ENCODE data around the gene DENND11.
"Not testable (repeated sequence)": the region's sequence is repeated elsewhere in the genome, so short reads cannot be mapped to it uniquely, and the experiment has no call there.

DENND11 gene

GRCh38 chr7:141693082-141693481, 8.9 kb downstream of the DENND11 start:
- H3K9ac ChIP-seq (ENCODE audit: low read depth, low read length) = no peak overlapping the region
- H3K4me3 ChIP-seq (ENCODE audit: low read depth, low read length) = no peak overlapping the region
- no peaks in the 10 kb centered on the region for H3K27me3 ChIP-seq (ENCODE audit: control insufficient read depth, insufficient read depth, low read length)
- no peaks in the 10 kb centered on the region for H3K4me1 ChIP-seq (ENCODE audit: control insufficient read depth, insufficient read depth, low read length)
- no peaks in the 10 kb centered on the region for H3K36me3 ChIP-seq (ENCODE audit: control insufficient read depth, insufficient read depth, low read length)
- no peaks in the 10 kb centered on the region for H3K9me3 ChIP-seq (ENCODE audit: control insufficient read depth, insufficient read depth, low read length)

GRCh38 chr7:141691961-141692360, 10.0 kb downstream of the DENND11 start:
- Histone ChIP-seq H3K4me3 (ENCODE audit: low read depth, low read length) (no peak overlapping the region), H3K9me3 (ENCODE audit: control insufficient read depth, insufficient read depth, low read length) (no peaks in the 10 kb centered on the region), H3K4me1 (ENCODE audit: control insufficient read depth, insufficient read depth, low read length) (no peaks in the 10 kb centered on the region), H3K36me3 (ENCODE audit: control insufficient read depth, insufficient read depth, low read length) (no peaks in the 10 kb centered on the region), H3K9ac (ENCODE audit: low read depth, low read length) (no peak overlapping the region), H3K27me3 (ENCODE audit: control insufficient read depth, insufficient read depth, low read length) (no peaks in the 10 kb centered on the region)

GRCh38 chr7:141691540-141691939, 10.4 kb downstream of the DENND11 start:
- H3K4me1 ChIP-seq (ENCODE audit: control insufficient read depth, insufficient read depth, low read length) = no peaks in the 10 kb centered on the region
- no peaks in the 10 kb centered on the region for H3K27me3 ChIP-seq (ENCODE audit: control insufficient read depth, insufficient read depth, low read length)
- no peaks in the 10 kb centered on the region for H3K9me3 ChIP-seq (ENCODE audit: control insufficient read depth, insufficient read depth, low read length)
- H3K9ac ChIP-seq (ENCODE audit: low read depth, low read length) = no peak overlapping the region
- no peak overlapping the region for H3K4me3 ChIP-seq (ENCODE audit: low read depth, low read length)
- H3K36me3 ChIP-seq (ENCODE audit: control insufficient read depth, insufficient read depth, low read length) = no peaks in the 10 kb centered on the region

- H3K4me1 ChIP-seq (ENCODE audit: control insufficient read depth, insufficient read depth, low read length); H3K36me3 ChIP-seq (ENCODE audit: control insufficient read depth, insufficient read depth, low read length); H3K9me3 ChIP-seq (ENCODE audit: control insufficient read depth, insufficient read depth, low read length); H3K27me3 ChIP-seq (ENCODE audit: control insufficient read depth, insufficient read depth, low read length); H3K9ac ChIP-seq (ENCODE audit: low read depth, low read length); H3K4me3 ChIP-seq (ENCODE audit: low read depth, low read length): not testable (repeated sequence)
These were observed 12.7 kb downstream of the DENND11 start for GRCh38 chr7:141689072-141689825.

- H3K9me3 ChIP-seq (ENCODE audit: control insufficient read depth, insufficient read depth, low read length) = no peaks in the 10 kb centered on the region
- H3K4me1 ChIP-seq (ENCODE audit: control insufficient read depth, insufficient read depth, low read length) = no peaks in the 10 kb centered on the region
- H3K4me3 ChIP-seq (ENCODE audit: low read depth, low read length) = no peak overlapping the region
- H3K9ac ChIP-seq (ENCODE audit: low read depth, low read length) = no peak overlapping the region
- peaks cover 3% of the 10 kb centered on the region for H3K36me3 ChIP-seq (ENCODE audit: control insufficient read depth, insufficient read depth, low read length)
- no peaks in the 10 kb centered on the region for H3K27me3 ChIP-seq (ENCODE audit: control insufficient read depth, insufficient read depth, low read length)
These were observed 13.9 kb downstream of the DENND11 start for GRCh38 chr7:141688043-141688442.

- no peaks in the 10 kb centered on the region for H3K9me3 ChIP-seq (ENCODE audit: control insufficient read depth, insufficient read depth, low read length)
- H3K4me3 ChIP-seq (ENCODE audit: low read depth, low read length) = no peak overlapping the region
- H3K36me3 ChIP-seq (ENCODE audit: control insufficient read depth, insufficient read depth, low read length) = peaks cover 3% of the 10 kb centered on the region
- no peaks in the 10 kb centered on the region for H3K4me1 ChIP-seq (ENCODE audit: control insufficient read depth, insufficient read depth, low read length)
- no peaks in the 10 kb centered on the region for H3K27me3 ChIP-seq (ENCODE audit: control insufficient read depth, insufficient read depth, low read length)
- H3K9ac ChIP-seq (ENCODE audit: low read depth, low read length) = no peak overlapping the region
These were observed 15.3 kb downstream of the DENND11 start for GRCh38 chr7:141686670-141687069.

- no peaks in the 10 kb centered on the region for H3K27me3 ChIP-seq (ENCODE audit: control insufficient read depth, insufficient read depth, low read length)
- no peaks in the 10 kb centered on the region for H3K4me1 ChIP-seq (ENCODE audit: control insufficient read depth, insufficient read depth, low read length)
- no peak overlapping the region for H3K9ac ChIP-seq (ENCODE audit: low read depth, low read length)
- H3K4me3 ChIP-seq (ENCODE audit: low read depth, low read length) = no peak overlapping the region
- peaks cover 3% of the 10 kb centered on the region for H3K36me3 ChIP-seq (ENCODE audit: control insufficient read depth, insufficient read depth, low read length)
- H3K9me3 ChIP-seq (ENCODE audit: control insufficient read depth, insufficient read depth, low read length) = no peaks in the 10 kb centered on the region
These were observed 15.9 kb downstream of the DENND11 start for GRCh38 chr7:141686074-141686473.

- peaks cover 3% of the 10 kb centered on the region for H3K36me3 ChIP-seq (ENCODE audit: control insufficient read depth, insufficient read depth, low read length)
- H3K27me3 ChIP-seq (ENCODE audit: control insufficient read depth, insufficient read depth, low read length) = no peaks in the 10 kb centered on the region
- no peaks in the 10 kb centered on the region for H3K4me1 ChIP-seq (ENCODE audit: control insufficient read depth, insufficient read depth, low read length)
- no peaks in the 10 kb centered on the region for H3K9me3 ChIP-seq (ENCODE audit: control insufficient read depth, insufficient read depth, low read length)
- H3K4me3 ChIP-seq (ENCODE audit: low read depth, low read length) = no peak overlapping the region
- H3K9ac ChIP-seq (ENCODE audit: low read depth, low read length) = no peak overlapping the region
These were observed 16.5 kb downstream of the DENND11 start for GRCh38 chr7:141685285-141686023.

- Histone ChIP-seq H3K4me1 (ENCODE audit: control insufficient read depth, insufficient read depth, low read length) (peaks cover 3% of the 10 kb centered on the region), H3K9me3 (ENCODE audit: control insufficient read depth, insufficient read depth, low read length) (no peaks in the 10 kb centered on the region), H3K36me3 (ENCODE audit: control insufficient read depth, insufficient read depth, low read length) (no peaks in the 10 kb centered on the region), H3K27me3 (ENCODE audit: control insufficient read depth, insufficient read depth, low read length) (no peaks in the 10 kb centered on the region), H3K4me3 (ENCODE audit: low read depth, low read length) (no peak overlapping the region), H3K9ac (ENCODE audit: low read depth, low read length) (no peak overlapping the region)
These were observed 23.0 kb downstream of the DENND11 start for GRCh38 chr7:141679014-141679413.

- H3K9me3 ChIP-seq (ENCODE audit: control insufficient read depth, insufficient read depth, low read length) = no peaks in the 10 kb centered on the region
- peaks cover 3% of the 10 kb centered on the region for H3K4me1 ChIP-seq (ENCODE audit: control insufficient read depth, insufficient read depth, low read length)
- H3K36me3 ChIP-seq (ENCODE audit: control insufficient read depth, insufficient read depth, low read length) = no peaks in the 10 kb centered on the region
These were observed 25.3 kb downstream of the DENND11 start for GRCh38 chr7:141676618-141677017.

GRCh38 chr7:141675436-141676215, 26.3 kb downstream of the DENND11 start:
- no peak overlapping the region for H3K4me3 ChIP-seq (ENCODE audit: low read depth, low read length)
- H3K4me1 ChIP-seq (ENCODE audit: control insufficient read depth, insufficient read depth, low read length) = peaks cover 3% of the 10 kb centered on the region
- H3K9ac ChIP-seq (ENCODE audit: low read depth, low read length) = no peak overlapping the region
- no peaks in the 10 kb centered on the region for H3K36me3 ChIP-seq (ENCODE audit: control insufficient read depth, insufficient read depth, low read length)
- no peaks in the 10 kb centered on the region for H3K9me3 ChIP-seq (ENCODE audit: control insufficient read depth, insufficient read depth, low read length)
- H3K27me3 ChIP-seq (ENCODE audit: control insufficient read depth, insufficient read depth, low read length) = no peaks in the 10 kb centered on the region

More at GRCh38 chr7:141676618-141677017, 25.3 kb downstream of the DENND11 start:
- H3K27me3 ChIP-seq (ENCODE audit: control insufficient read depth, insufficient read depth, low read length) = no peaks in the 10 kb centered on the region
- no peak overlapping the region for H3K9ac ChIP-seq (ENCODE audit: low read depth, low read length)
- no peak overlapping the region for H3K4me3 ChIP-seq (ENCODE audit: low read depth, low read length)

Data from iPS-15b (cell line).